WTC11 (cell line): ENCODE results near the gene SH2D1B. TPM values are rescaled to one million over a fixed set of nuclear protein-coding genes. Genes with fewer than 3 reads are reported as not detected.
"Not testable (repeated sequence)": the region's sequence is repeated elsewhere in the genome, so short reads cannot be mapped to it uniquely, and the experiment has no call there.

ENCODE experiments used
- ATAC-seq: fragments of 200-7000 bp; cut with Tn5 transposase; 2 replicates; pipeline ENCODE4 v1.10.0; 2021; ENCODE audit warnings: mild to moderate bottlenecking, moderate library complexity
- CTCF ChIA-PET: fragments of 300-600 bp; sonication (Branson Sonifier 250); formaldehyde crosslinking; loops from one replicate; lab custom pipeline; 2021; ENCODE audit warnings: antibody characterized with exemption; lab: Charles Lee
- POLR2A ChIA-PET: fragments of 350-600 bp; sonication (Branson Sonifier 250); formaldehyde crosslinking; loops from one replicate; lab custom pipeline; 2021; ENCODE audit warnings: antibody characterized with exemption; lab: Charles Lee
- DNase-seq: peaks from one replicate; pipeline ENCODE4 v3.0.0; 2021; ENCODE audit warnings: low spot score
- H3K27ac Mint-ChIP-seq: 2 replicates; pipeline ENCODE4 v1.8.0; 2021; ENCODE audit warnings: mixed read lengths
- H3K27me3 Mint-ChIP-seq: 2 replicates; pipeline ENCODE4 v1.8.0; 2021; ENCODE audit warnings: low read depth, mild to moderate bottlenecking, moderate library complexity, mixed read lengths
- H3K36me3 Mint-ChIP-seq: 2 replicates; pipeline ENCODE4 v1.8.0; 2021; ENCODE audit warnings: mixed read lengths
- H3K4me1 Mint-ChIP-seq: 2 replicates; pipeline ENCODE4 v1.8.0; 2022; ENCODE audit warnings: mixed read lengths
- H3K4me3 Mint-ChIP-seq: 2 replicates; pipeline ENCODE4 v1.8.0; 2021; ENCODE audit warnings: mild to moderate bottlenecking, moderate library complexity, mixed read lengths
- H3K9me3 Mint-ChIP-seq: 2 replicates; pipeline ENCODE4 v1.8.0; 2021; ENCODE audit warnings: mixed read lengths
- IRF2 ChIP-seq: sonication (generic); formaldehyde crosslinking; IDR thresholded peaks from 2 replicates; pipeline ENCODE4 v1.8.0; 2022; ENCODE audit warnings: low read depth, missing genetic modification reagents, borderline replicate concordance
- NFE2L1 ChIP-seq: sonication (generic); formaldehyde crosslinking; IDR thresholded peaks from 2 replicates; pipeline ENCODE4 v1.8.1; 2023; ENCODE audit warnings: missing genetic modification reagents
- ZNF138 ChIP-seq: sonication (generic); formaldehyde crosslinking; conservative IDR thresholded peaks from 2 replicates; pipeline ENCODE4 v1.8.1; 2022; ENCODE audit warnings: mild to moderate bottlenecking, moderate library complexity, missing genetic modification reagents
- ZNF263 ChIP-seq: sonication (generic); formaldehyde crosslinking; IDR thresholded peaks from 2 replicates; pipeline ENCODE4 v1.8.1; 2022; ENCODE audit warnings: low read depth, mild to moderate bottlenecking, moderate library complexity, missing genetic modification reagents
- total RNA-seq: library from RNA; stranded (reverse); gene quantifications from 3 replicates; pipeline ENCODE4 v1.2.3, GENCODE V29; 2021
- TF ChIP-seq, protein P1 (sequence below): sonication (generic); formaldehyde crosslinking; IDR thresholded peaks from 2 replicates; pipeline ENCODE4 v1.8.0; 2022; ENCODE audit warnings: mild to moderate bottlenecking, missing genetic modification reagents
- TF ChIP-seq, protein P2 (sequence below): sonication (generic); formaldehyde crosslinking; IDR thresholded peaks from 2 replicates; pipeline ENCODE4 v1.8.0; 2023; ENCODE audit warnings: missing genetic modification reagents, mild to moderate bottlenecking, borderline replicate concordance
- TF ChIP-seq, protein P3 (sequence below): sonication (generic); formaldehyde crosslinking; conservative IDR thresholded peaks from 2 replicates; pipeline ENCODE4 v1.8.1; 2023; ENCODE audit warnings: mild to moderate bottlenecking, low read depth, missing genetic modification reagents, moderate library complexity

The SH2D1B gene
- total RNA-seq, 1 experiment from 2014 or later, result not detected

- POLR2A ChIA-PET, result interaction anchor here (0.7 kb wide), 1 partner anchor 283 kb away, joined by 3 read pairs; no protein-coding TSS in a partner anchor
- CTCF ChIA-PET, result no interaction called here
- H3K36me3 Mint-ChIP-seq, result peaks cover 8% of the 10 kb centered on the region
- H3K4me3 Mint-ChIP-seq, result no peak overlapping the region
- no peak for TF ChIP-seq ZNF263 (CRISPR knock-in tag)
- no peak for DNase-seq
- H3K27me3 Mint-ChIP-seq, result no peaks in the 10 kb centered on the region
- H3K4me1 Mint-ChIP-seq, result peaks cover 17% of the 10 kb centered on the region
- H3K27ac Mint-ChIP-seq, result peak overlapping the region; percentile 68
- no peaks in the 10 kb centered on the region for H3K9me3 Mint-ChIP-seq
- ATAC-seq, result no peak; the same call in 1 of the 2 replicates
These were observed 58.9 kb downstream of the SH2D1B start for GRCh38 chr1:162353078-162353477.

GRCh38 chr1:162351874-162352273, 60.1 kb downstream of the SH2D1B start:
- DNase-seq, H3K27me3 Mint-ChIP-seq, H3K4me3 Mint-ChIP-seq, H3K27ac Mint-ChIP-seq, CTCF ChIA-PET, POLR2A ChIA-PET, H3K9me3 Mint-ChIP-seq, H3K36me3 Mint-ChIP-seq, ATAC-seq: not testable (repeated sequence)
- peaks cover 17% of the 10 kb centered on the region for H3K4me1 Mint-ChIP-seq

- Mint-ChIP-seq H3K27me3 (no peaks in the 10 kb centered on the region), H3K4me1 (peaks cover 17% of the 10 kb centered on the region), H3K27ac (no peak overlapping the region), H3K9me3 (no peaks in the 10 kb centered on the region), H3K4me3 (no peak overlapping the region), H3K36me3 (peaks cover 6% of the 10 kb centered on the region)
- TF ChIP-seq NFE2L1 (CRISPR knock-in tag) (no peak), IRF2 (no peak), ZNF138 (no peak)
- TF ChIP-seq, protein P1, sequence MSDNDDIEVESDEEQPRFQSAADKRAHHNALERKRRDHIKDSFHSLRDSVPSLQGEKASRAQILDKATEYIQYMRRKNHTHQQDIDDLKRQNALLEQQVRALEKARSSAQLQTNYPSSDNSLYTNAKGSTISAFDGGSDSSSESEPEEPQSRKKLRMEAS (CRISPR knock-in tag), result no peak
- TF ChIP-seq, protein P2, sequence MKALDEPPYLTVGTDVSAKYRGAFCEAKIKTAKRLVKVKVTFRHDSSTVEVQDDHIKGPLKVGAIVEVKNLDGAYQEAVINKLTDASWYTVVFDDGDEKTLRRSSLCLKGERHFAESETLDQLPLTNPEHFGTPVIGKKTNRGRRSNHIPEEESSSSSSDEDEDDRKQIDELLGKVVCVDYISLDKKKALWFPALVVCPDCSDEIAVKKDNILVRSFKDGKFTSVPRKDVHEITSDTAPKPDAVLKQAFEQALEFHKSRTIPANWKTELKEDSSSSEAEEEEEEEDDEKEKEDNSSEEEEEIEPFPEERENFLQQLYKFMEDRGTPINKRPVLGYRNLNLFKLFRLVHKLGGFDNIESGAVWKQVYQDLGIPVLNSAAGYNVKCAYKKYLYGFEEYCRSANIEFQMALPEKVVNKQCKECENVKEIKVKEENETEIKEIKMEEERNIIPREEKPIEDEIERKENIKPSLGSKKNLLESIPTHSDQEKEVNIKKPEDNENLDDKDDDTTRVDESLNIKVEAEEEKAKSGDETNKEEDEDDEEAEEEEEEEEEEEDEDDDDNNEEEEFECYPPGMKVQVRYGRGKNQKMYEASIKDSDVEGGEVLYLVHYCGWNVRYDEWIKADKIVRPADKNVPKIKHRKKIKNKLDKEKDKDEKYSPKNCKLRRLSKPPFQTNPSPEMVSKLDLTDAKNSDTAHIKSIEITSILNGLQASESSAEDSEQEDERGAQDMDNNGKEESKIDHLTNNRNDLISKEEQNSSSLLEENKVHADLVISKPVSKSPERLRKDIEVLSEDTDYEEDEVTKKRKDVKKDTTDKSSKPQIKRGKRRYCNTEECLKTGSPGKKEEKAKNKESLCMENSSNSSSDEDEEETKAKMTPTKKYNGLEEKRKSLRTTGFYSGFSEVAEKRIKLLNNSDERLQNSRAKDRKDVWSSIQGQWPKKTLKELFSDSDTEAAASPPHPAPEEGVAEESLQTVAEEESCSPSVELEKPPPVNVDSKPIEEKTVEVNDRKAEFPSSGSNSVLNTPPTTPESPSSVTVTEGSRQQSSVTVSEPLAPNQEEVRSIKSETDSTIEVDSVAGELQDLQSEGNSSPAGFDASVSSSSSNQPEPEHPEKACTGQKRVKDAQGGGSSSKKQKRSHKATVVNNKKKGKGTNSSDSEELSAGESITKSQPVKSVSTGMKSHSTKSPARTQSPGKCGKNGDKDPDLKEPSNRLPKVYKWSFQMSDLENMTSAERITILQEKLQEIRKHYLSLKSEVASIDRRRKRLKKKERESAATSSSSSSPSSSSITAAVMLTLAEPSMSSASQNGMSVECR (CRISPR knock-in tag), result no peak
- ATAC-seq (no peak), DNase-seq (no peak)
- ChIA-PET CTCF (no interaction called here), POLR2A (no interaction called here)
These were observed 60.6 kb downstream of the SH2D1B start for GRCh38 chr1:162351246-162351842.

DNA sequence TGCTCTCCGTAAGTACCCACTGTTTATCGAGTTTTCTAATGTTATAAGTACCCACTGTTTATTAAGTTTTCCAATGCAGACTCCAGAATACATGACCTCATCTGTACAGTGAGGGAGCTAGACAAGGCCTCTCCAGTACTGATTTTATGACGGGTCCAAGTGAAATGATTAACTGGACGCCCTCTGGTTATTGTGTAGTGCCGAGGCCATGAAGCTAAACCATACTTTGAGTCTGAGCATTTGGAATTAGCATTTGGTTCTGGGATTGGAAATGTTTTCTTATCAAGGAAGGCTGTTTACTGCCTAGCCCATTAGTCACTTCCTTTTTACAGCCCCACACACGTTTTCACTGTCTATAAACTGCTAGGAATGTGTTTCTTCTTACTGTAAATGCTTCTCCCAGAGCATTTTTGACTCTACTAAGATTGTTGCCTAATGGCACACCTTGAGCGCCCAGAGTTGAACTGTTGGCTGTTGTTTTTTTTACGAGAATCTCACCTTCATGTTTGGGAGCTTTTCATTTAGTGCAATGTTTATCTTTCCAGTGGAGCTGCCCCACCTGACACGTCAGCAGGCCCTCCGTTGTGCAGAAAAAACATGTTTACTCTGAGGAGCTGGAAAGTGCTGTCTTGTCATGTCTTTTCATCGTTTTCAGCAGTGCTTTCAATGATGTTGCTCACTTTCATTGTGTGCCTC, 62.2 kb downstream of the SH2D1B start:
- ATAC-seq (no peak), DNase-seq (no peak)
- Mint-ChIP-seq H3K27ac (peak overlapping the region; percentile 9; the same call in 1 of the 2 replicates), H3K27me3 (no peaks in the 10 kb centered on the region), H3K4me3 (no peak overlapping the region), H3K9me3 (no peaks in the 10 kb centered on the region), H3K4me1 (peaks cover 17% of the 10 kb centered on the region), H3K36me3 (peaks cover 4% of the 10 kb centered on the region; the same call in 1 of the 2 replicates)
- TF ChIP-seq, protein P3, sequence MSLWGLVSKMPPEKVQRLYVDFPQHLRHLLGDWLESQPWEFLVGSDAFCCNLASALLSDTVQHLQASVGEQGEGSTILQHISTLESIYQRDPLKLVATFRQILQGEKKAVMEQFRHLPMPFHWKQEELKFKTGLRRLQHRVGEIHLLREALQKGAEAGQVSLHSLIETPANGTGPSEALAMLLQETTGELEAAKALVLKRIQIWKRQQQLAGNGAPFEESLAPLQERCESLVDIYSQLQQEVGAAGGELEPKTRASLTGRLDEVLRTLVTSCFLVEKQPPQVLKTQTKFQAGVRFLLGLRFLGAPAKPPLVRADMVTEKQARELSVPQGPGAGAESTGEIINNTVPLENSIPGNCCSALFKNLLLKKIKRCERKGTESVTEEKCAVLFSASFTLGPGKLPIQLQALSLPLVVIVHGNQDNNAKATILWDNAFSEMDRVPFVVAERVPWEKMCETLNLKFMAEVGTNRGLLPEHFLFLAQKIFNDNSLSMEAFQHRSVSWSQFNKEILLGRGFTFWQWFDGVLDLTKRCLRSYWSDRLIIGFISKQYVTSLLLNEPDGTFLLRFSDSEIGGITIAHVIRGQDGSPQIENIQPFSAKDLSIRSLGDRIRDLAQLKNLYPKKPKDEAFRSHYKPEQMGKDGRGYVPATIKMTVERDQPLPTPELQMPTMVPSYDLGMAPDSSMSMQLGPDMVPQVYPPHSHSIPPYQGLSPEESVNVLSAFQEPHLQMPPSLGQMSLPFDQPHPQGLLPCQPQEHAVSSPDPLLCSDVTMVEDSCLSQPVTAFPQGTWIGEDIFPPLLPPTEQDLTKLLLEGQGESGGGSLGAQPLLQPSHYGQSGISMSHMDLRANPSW, result no peak
- ChIA-PET POLR2A (no interaction called here), CTCF (interaction anchor here (1.3 kb wide), 1 partner anchor 8 kb away, joined by 5 read pairs; no protein-coding TSS in a partner anchor)
